ENCODE measurements around the gene TOMM40.

Gene TOMM40

GRCh38 chr19:44951179-44952159 lies 60.4 kb downstream of the TOMM40 start:
- H3K4me1 ChIP-seq (ENCODE audit: control insufficient read depth, insufficient read depth, low read length) = peaks cover 14% of the 10 kb centered on the region
- no peaks in the 10 kb centered on the region for H3K27me3 ChIP-seq (ENCODE audit: control insufficient read depth, insufficient read depth, low read length)
- peak overlapping the region; percentile 56 for H3K9ac ChIP-seq (ENCODE audit: low read length)
- H3K4me3 ChIP-seq (ENCODE audit: low read length) = no peak overlapping the region
- H3K9me3 ChIP-seq (ENCODE audit: control insufficient read depth, low read length) = no peaks in the 10 kb centered on the region
- no peaks in the 10 kb centered on the region for H3K36me3 ChIP-seq (ENCODE audit: control insufficient read depth, insufficient read depth, low read length)

All from mucosa of stomach (tissue), 1 donor.